ENCODE results near the gene CBX4. TPM values are rescaled to one million over a fixed set of nuclear protein-coding genes. Genes with fewer than 3 reads are reported as not detected.

CBX4 gene
- total RNA-seq, 1 donor from 2014 or later: 43.4 TPM

DNA sequence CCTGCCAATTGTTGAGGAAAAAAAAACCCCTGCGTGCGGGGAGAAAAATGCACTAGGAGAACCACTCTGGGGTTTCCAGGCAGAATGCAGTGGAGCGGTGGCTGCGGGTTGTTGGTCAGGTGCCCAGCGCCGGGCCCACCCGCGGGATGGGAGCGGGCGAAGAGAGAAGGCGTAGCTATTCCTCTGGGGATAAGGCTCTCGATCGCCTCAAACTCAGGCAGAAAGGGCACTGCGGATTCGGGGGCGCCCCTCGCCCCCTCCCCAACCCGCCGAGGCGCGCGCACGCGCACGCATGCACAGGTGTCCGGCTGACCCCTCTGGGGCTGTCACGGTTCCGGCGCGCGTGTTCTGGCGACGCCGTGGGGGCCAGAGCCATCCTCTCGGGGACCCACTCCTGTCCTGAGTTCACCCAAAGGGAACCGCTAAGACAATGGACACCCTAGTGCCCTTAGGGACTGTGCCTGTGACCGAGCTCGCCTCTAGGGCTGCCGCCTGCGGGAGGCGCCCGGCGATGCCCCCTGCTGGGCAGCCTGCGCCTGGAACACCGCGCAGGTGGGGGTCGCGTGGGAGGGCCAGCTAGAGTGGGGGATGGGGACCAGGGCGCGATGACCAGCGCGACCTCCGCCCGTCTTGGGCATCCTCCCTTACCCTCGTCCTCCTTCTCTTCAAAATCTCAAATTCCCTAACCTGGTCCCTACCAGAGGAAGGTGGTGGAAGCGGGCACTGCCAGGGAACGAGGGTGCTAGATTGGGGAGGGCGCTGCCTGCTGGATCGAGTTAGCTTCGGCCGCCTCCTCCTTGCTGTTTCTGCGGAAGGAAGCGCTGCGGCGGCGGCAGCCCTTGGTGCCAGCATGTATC is 28.0 kb downstream of the CBX4 start:
- Histone ChIP-seq H3K27me3 (ENCODE audit: control insufficient read depth, insufficient read depth, low read length) (peaks cover 64% of the 10 kb centered on the region), H3K4me3 (ENCODE audit: low read depth, low read length) (no peak overlapping the region), H3K36me3 (ENCODE audit: control insufficient read depth, insufficient read depth, low read length) (no peaks in the 10 kb centered on the region)
- DNase-seq (ENCODE audit: low read depth) (no peak), FAIRE-seq (no peak)
- TF ChIP-seq, protein P1, sequence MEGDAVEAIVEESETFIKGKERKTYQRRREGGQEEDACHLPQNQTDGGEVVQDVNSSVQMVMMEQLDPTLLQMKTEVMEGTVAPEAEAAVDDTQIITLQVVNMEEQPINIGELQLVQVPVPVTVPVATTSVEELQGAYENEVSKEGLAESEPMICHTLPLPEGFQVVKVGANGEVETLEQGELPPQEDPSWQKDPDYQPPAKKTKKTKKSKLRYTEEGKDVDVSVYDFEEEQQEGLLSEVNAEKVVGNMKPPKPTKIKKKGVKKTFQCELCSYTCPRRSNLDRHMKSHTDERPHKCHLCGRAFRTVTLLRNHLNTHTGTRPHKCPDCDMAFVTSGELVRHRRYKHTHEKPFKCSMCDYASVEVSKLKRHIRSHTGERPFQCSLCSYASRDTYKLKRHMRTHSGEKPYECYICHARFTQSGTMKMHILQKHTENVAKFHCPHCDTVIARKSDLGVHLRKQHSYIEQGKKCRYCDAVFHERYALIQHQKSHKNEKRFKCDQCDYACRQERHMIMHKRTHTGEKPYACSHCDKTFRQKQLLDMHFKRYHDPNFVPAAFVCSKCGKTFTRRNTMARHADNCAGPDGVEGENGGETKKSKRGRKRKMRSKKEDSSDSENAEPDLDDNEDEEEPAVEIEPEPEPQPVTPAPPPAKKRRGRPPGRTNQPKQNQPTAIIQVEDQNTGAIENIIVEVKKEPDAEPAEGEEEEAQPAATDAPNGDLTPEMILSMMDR (IDR thresholded peaks at IDR 0.05; ENCODE audit: insufficient read depth, low read length, severe bottlenecking): peak; percentile 70

DNA sequence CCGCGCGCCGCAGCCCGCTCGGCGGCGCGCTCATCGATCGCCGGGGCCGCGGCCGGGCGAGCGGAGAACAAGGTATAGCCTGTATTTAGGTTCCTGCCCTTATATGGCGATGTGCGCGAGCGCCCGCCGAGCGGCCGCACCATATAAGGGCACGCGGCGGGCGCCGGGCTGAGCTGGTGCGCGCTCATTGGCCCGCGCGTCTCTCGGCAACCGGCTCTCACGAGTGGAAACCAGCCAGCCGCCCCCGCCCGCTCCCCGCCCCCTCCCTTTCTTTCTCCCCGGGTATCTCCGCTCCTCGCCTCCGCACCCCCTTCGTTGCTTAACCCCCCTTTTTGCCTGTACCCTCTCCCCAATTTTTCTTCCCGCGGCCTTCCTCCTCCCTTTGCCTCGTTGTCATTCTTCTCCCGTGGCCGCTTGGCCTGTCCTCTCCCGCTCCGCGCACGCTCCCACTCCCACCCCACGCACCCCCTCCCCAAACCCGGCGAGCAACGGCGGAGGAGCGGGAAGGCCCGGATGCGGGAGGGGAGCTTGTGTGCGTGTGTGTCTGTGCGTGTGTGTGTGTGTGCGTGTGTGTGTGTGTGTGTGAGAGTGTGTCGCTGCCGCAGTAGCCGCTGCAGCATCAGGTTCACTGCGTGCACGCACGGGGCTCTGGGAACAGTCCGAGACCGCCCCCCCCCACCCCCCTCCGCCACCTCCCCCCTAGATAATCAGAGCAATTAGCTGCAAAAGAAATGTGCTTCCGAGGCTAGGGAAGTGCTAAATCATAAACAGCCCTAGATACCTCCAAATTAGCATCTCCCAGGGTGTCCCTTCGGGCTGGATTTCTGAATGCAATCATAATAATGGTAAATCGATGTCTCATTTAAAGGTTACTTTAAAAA is 28.9 kb downstream of the CBX4 start:
- DNase-seq (ENCODE audit: low read depth): peak; percentile 59
- TF ChIP-seq, protein P1 (IDR thresholded peaks at IDR 0.05; ENCODE audit: insufficient read depth, low read length, severe bottlenecking): no peak
- Histone ChIP-seq H3K4me3 (ENCODE audit: low read depth, low read length) (no peak overlapping the region), H3K36me3 (ENCODE audit: control insufficient read depth, insufficient read depth, low read length) (no peaks in the 10 kb centered on the region), H3K27me3 (ENCODE audit: control insufficient read depth, insufficient read depth, low read length) (peaks cover 66% of the 10 kb centered on the region)
- no peak for FAIRE-seq

DNA sequence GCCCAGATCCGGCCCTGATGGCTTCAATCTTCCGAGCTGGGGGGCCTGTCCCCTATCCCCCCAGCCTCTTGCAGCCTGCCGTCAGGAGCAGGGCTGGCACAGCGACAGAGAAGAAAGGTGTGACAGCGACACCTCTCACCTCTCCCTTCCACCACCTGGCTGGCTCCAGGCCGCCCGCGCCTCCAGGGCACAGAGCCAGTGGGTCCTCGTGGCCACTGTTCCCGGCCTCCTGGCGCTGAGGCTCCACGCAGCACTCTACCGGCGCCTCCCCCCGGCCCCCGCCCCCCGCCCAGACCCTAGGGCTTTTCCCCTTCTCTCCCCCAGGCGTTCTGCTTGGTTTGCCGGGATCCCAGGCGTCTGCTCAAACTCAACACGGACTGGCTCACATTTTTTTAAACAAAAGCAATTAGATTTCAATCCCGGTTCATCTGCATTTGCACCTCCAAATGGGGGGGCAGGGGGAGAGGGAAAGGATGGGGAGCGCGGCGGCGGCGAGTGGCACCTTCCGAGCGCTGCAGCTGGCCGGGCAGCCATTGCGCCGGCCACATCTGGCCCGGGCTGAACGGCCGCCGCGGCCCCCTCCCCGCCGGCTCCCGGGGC is 29.6 kb downstream of the CBX4 start:
- no peak for DNase-seq (ENCODE audit: low read depth)
- FAIRE-seq: no peak
- Histone ChIP-seq H3K4me3 (ENCODE audit: low read depth, low read length) (no peak overlapping the region), H3K36me3 (ENCODE audit: control insufficient read depth, insufficient read depth, low read length) (no peaks in the 10 kb centered on the region), H3K27me3 (ENCODE audit: control insufficient read depth, insufficient read depth, low read length) (peaks cover 71% of the 10 kb centered on the region)
- TF ChIP-seq, protein P1 (IDR thresholded peaks at IDR 0.05; ENCODE audit: insufficient read depth, low read length, severe bottlenecking): no peak

DNA sequence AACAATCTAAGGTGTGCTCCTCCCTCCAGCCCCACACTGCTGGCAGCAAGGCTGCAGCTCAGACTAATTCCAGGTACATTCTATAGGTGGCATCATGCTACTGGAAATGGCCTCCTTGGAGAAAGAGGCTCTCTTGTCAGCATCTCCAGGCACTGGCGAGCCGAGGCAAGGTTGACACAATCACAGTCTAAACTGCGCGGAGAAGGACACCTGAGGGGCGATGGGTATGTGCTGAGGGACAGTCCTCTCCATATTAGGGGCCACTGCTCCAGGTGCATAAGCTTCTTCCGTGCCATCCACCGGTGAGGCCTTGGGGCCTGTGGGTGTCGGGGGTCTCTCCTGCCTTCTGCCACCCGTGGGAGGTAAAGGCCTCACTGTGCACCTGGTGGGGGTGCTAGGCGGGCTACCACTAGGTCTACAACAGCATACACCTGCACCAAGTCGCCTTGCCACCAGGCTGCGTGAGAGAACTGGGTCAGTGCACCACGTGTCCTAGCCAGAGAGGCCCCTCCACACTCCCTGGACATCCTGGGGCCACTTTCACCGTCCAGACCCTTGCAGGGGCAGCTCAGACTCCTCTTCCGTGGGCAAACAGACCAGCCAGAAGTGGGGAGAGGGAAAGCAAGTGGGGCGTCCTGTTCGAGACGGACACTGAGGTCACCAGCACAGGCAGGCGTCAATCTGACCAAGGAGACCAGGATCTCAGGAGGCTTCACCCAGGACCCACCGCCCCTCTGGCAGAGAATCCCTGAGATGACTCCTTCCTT is 30.3 kb downstream of the CBX4 start:
- Histone ChIP-seq H3K27me3 (ENCODE audit: control insufficient read depth, insufficient read depth, low read length) (peaks cover 77% of the 10 kb centered on the region), H3K4me3 (ENCODE audit: low read depth, low read length) (no peak overlapping the region), H3K36me3 (ENCODE audit: control insufficient read depth, insufficient read depth, low read length) (no peaks in the 10 kb centered on the region)
- peak; percentile 86 for FAIRE-seq
- TF ChIP-seq, protein P1 (IDR thresholded peaks at IDR 0.05; ENCODE audit: insufficient read depth, low read length, severe bottlenecking): peak; percentile 76
- DNase-seq (ENCODE audit: low read depth): peak; percentile 66

Measured in bronchial epithelial cell (primary cell).